Skeletal muscle cell (primary cell): ENCODE measurements around the gene PIH1D1.
"Not testable (repeated sequence)": the region's sequence is repeated elsewhere in the genome, so short reads cannot be mapped to it uniquely, and the experiment has no call there.

Experiments used
- DNase-seq: peaks from one replicate; pipeline ENCODE4 v3.0.0-alpha.2; 2010; ENCODE audit warnings: low read depth
- H3K4me3 ChIP-seq: 2 replicates; pipeline ENCODE4 v1.5.1; 2011; ENCODE audit warnings: low read depth, mild to moderate bottlenecking, control low read depth, low read length, moderate library complexity

PIH1D1 gene

GRCh38 chr19:49461130-49461529, 9.5 kb upstream of the PIH1D1 start:
- not testable (repeated sequence) for DNase-seq, H3K4me3 ChIP-seq

- no peak for DNase-seq
- no peak overlapping the region for H3K4me3 ChIP-seq
Measured at GRCh38 chr19:49459388-49459787, 7.8 kb upstream of the PIH1D1 start.

GRCh38 chr19:49458567-49458903, 6.9 kb upstream of the PIH1D1 start:
- no peak for DNase-seq
- no peak overlapping the region for H3K4me3 ChIP-seq

GRCh38 chr19:49456326-49456725, 4.7 kb upstream of the PIH1D1 start:
- DNase-seq: no peak
- no peak overlapping the region for H3K4me3 ChIP-seq

- H3K4me3 ChIP-seq: no peak overlapping the region
- DNase-seq: no peak
Measured at GRCh38 chr19:49455773-49456172, 4.2 kb upstream of the PIH1D1 start.

GRCh38 chr19:49453757-49454240, 2.2 kb upstream of the PIH1D1 start:
- H3K4me3 ChIP-seq: peak overlapping the region; percentile 83
- no peak for DNase-seq

- peak; percentile 91 for DNase-seq
- H3K4me3 ChIP-seq: peak within 1 kb of the TSS; percentile 83
Measured at GRCh38 chr19:49453013-49453756, 1.6 kb upstream of the PIH1D1 start, which contains the start of gene ALDH16A1. ALDH16A1 (plus strand) TSS chr19:49453225; CDS start chr19:49453332, 107 bp downstream.

- DNase-seq: no peak
- peak overlapping the region; percentile 95 for H3K4me3 ChIP-seq
Measured at GRCh38 chr19:49450405-49450804, 1.2 kb downstream of the PIH1D1 start.

GRCh38 chr19:49448432-49448786, 3.2 kb downstream of the PIH1D1 start:
- H3K4me3 ChIP-seq: no peak overlapping the region
- no peak for DNase-seq

GRCh38 chr19:49447485-49448431, 3.9 kb downstream of the PIH1D1 start:
- no peak for DNase-seq
- H3K4me3 ChIP-seq: no peak overlapping the region

GRCh38 chr19:49445997-49446396, 5.6 kb downstream of the PIH1D1 start:
- H3K4me3 ChIP-seq: no peak overlapping the region
- no peak for DNase-seq

- DNase-seq, H3K4me3 ChIP-seq: not testable (repeated sequence)
Measured at GRCh38 chr19:49444100-49444700, 7.4 kb downstream of the PIH1D1 start.

- H3K4me3 ChIP-seq: peak overlapping the region; percentile 65
- peak; percentile 82 for DNase-seq
Measured at GRCh38 chr19:49443366-49444099, 8.1 kb downstream of the PIH1D1 start.

- peak overlapping the region; percentile 65 for H3K4me3 ChIP-seq
- DNase-seq: peak; percentile 41
Measured at GRCh38 chr19:49442771-49443365, 8.7 kb downstream of the PIH1D1 start.

GRCh38 chr19:49442354-49442753, 9.3 kb downstream of the PIH1D1 start:
- H3K4me3 ChIP-seq: peak overlapping the region; percentile 65
- no peak for DNase-seq

- H3K4me3 ChIP-seq: no peak overlapping the region
- DNase-seq: no peak
Measured at GRCh38 chr19:49441960-49442350, 9.7 kb downstream of the PIH1D1 start.

GRCh38 chr19:49441210-49441959, 10.2 kb downstream of the PIH1D1 start, which contains the start of gene SLC17A7:
SLC17A7 (minus strand) TSS chr19:49441527; CDS start chr19:49441379, 148 bp downstream.
- DNase-seq: no peak
- H3K4me3 ChIP-seq: peak within 1 kb of the TSS; percentile 65
